ENCODE measurements around the gene SLC22A17. TPM values are rescaled to one million over a fixed set of nuclear protein-coding genes. Genes with fewer than 3 reads are reported as not detected.

Gene SLC22A17
- total and polyA plus RNA-seq, 2 of the 13 experiments (the other 11 are each of a cell fraction or from before 2014, with no cell fraction given), result 0.95 to 1.1 TPM

DNA sequence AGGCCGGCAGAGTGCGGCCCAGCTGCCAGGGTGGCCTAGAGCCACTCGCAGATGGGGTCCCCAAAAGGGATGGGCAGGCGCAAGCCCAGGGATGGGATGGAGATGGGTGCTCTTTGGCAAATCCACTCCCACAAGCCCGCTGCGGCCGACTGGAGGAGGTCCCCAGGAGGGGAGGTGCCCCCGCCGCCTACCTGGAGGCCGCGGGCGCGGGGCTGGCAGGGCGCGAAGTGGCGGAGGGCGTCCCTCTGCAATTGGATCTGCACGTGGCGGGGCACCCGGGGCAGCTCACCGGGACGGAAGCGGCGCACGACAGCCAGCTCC lies 50.8 kb downstream of the SLC22A17 start (continued):
- TF ChIP-seq PRPF4 (IDR thresholded peaks at IDR 0.05; ENCODE audit: low read depth, low read length, poor library complexity, severe bottlenecking), result no peak
- no peak for TF ChIP-seq ZNF816 (CRISPR knock-in tag; IDR thresholded peaks at IDR 0.05; ENCODE audit: borderline replicate concordance)
- TF ChIP-seq ZSCAN9 (CRISPR knock-in tag; IDR thresholded peaks at IDR 0.05; ENCODE audit: borderline replicate concordance), result peak; percentile 93; the same call in 1 of the 2 replicates
- TF ChIP-seq NPAS2 (CRISPR knock-in tag; IDR thresholded peaks at IDR 0.05; ENCODE audit: borderline replicate concordance), result no peak
- no peak for TF ChIP-seq TCF12 (IDR thresholded peaks at IDR 0.05)
- no peak; the same call in none of the 2 replicates for TF ChIP-seq TCF12 (CRISPR knock-in tag; IDR thresholded peaks at IDR 0.05)
- peak; percentile 83; the same call in 1 of the 2 replicates for TF ChIP-seq MTA1 (CRISPR knock-in tag; IDR thresholded peaks at IDR 0.05; ENCODE audit: borderline replicate concordance)
- TF ChIP-seq, protein P1, sequence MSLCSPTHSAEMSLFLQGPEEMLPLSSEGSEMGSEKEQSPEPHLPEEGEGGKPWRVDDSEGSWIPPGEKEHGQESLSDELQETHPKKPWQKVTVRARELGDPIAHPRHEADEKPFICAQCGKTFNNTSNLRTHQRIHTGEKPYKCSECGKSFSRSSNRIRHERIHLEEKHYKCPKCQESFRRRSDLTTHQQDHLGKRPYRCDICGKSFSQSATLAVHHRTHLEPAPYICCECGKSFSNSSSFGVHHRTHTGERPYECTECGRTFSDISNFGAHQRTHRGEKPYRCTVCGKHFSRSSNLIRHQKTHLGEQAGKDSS (CRISPR knock-in tag; IDR thresholded peaks at IDR 0.05; ENCODE audit: borderline replicate concordance, low read depth), result no peak
- TF ChIP-seq, protein P2, sequence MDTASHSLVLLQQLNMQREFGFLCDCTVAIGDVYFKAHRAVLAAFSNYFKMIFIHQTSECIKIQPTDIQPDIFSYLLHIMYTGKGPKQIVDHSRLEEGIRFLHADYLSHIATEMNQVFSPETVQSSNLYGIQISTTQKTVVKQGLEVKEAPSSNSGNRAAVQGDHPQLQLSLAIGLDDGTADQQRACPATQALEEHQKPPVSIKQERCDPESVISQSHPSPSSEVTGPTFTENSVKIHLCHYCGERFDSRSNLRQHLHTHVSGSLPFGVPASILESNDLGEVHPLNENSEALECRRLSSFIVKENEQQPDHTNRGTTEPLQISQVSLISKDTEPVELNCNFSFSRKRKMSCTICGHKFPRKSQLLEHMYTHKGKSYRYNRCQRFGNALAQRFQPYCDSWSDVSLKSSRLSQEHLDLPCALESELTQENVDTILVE (CRISPR knock-in tag; IDR thresholded peaks at IDR 0.05), result peak; percentile 24; the same call in 1 of the 2 replicates
- TF ChIP-seq FOXM1 (CRISPR knock-in tag; IDR thresholded peaks at IDR 0.05), result peak; percentile 44; the same call in 1 of the 2 replicates
- TF ChIP-seq, protein P3, sequence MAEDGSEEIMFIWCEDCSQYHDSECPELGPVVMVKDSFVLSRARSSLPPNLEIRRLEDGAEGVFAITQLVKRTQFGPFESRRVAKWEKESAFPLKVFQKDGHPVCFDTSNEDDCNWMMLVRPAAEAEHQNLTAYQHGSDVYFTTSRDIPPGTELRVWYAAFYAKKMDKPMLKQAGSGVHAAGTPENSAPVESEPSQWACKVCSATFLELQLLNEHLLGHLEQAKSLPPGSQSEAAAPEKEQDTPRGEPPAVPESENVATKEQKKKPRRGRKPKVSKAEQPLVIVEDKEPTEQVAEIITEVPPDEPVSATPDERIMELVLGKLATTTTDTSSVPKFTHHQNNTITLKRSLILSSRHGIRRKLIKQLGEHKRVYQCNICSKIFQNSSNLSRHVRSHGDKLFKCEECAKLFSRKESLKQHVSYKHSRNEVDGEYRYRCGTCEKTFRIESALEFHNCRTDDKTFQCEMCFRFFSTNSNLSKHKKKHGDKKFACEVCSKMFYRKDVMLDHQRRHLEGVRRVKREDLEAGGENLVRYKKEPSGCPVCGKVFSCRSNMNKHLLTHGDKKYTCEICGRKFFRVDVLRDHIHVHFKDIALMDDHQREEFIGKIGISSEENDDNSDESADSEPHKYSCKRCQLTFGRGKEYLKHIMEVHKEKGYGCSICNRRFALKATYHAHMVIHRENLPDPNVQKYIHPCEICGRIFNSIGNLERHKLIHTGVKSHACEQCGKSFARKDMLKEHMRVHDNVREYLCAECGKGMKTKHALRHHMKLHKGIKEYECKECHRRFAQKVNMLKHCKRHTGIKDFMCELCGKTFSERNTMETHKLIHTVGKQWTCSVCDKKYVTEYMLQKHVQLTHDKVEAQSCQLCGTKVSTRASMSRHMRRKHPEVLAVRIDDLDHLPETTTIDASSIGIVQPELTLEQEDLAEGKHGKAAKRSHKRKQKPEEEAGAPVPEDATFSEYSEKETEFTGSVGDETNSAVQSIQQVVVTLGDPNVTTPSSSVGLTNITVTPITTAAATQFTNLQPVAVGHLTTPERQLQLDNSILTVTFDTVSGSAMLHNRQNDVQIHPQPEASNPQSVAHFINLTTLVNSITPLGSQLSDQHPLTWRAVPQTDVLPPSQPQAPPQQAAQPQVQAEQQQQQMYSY (CRISPR knock-in tag; IDR thresholded peaks at IDR 0.05), result peak; percentile 77; the same call in 1 of the 2 replicates
- no peak; the same call in 1 of the 2 replicates for TF ChIP-seq KLF13 (CRISPR knock-in tag; IDR thresholded peaks at IDR 0.05)
- TF ChIP-seq, protein P4, sequence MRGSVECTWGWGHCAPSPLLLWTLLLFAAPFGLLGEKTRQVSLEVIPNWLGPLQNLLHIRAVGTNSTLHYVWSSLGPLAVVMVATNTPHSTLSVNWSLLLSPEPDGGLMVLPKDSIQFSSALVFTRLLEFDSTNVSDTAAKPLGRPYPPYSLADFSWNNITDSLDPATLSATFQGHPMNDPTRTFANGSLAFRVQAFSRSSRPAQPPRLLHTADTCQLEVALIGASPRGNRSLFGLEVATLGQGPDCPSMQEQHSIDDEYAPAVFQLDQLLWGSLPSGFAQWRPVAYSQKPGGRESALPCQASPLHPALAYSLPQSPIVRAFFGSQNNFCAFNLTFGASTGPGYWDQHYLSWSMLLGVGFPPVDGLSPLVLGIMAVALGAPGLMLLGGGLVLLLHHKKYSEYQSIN (CRISPR knock-in tag; IDR thresholded peaks at IDR 0.05; ENCODE audit: borderline replicate concordance), result no peak
- TF ChIP-seq SP5 (CRISPR knock-in tag; IDR thresholded peaks at IDR 0.05; ENCODE audit: borderline replicate concordance, low read depth), result 0 out of 2 replicates have a peak, but pooled peaks have one; percentile 8
- no peak for TF ChIP-seq HOXA3 (CRISPR knock-in tag; IDR thresholded peaks at IDR 0.05)
- no peak for TF ChIP-seq CCDC6 (CRISPR knock-in tag; IDR thresholded peaks at IDR 0.05)
- TF ChIP-seq, protein P5, sequence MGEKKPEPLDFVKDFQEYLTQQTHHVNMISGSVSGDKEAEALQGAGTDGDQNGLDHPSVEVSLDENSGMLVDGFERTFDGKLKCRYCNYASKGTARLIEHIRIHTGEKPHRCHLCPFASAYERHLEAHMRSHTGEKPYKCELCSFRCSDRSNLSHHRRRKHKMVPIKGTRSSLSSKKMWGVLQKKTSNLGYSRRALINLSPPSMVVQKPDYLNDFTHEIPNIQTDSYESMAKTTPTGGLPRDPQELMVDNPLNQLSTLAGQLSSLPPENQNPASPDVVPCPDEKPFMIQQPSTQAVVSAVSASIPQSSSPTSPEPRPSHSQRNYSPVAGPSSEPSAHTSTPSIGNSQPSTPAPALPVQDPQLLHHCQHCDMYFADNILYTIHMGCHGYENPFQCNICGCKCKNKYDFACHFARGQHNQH (CRISPR knock-in tag; IDR thresholded peaks at IDR 0.05), result peak; percentile 95; the same call in 1 of the 2 replicates
- 0 out of 2 replicates have a peak, but pooled peaks have one; percentile 21 for TF ChIP-seq SIN3A (IDR thresholded peaks at IDR 0.05; ENCODE audit: borderline replicate concordance, low read depth, low read length)
- TF ChIP-seq ZSCAN22 (CRISPR knock-in tag; IDR thresholded peaks at IDR 0.05), result peak; percentile 83; the same call in 1 of the 2 replicates
- no peak; the same call in 1 of the 2 replicates for TF ChIP-seq PAX8 (CRISPR knock-in tag; IDR thresholded peaks at IDR 0.05; ENCODE audit: borderline replicate concordance)
- no peak for TF ChIP-seq ATF7 (IDR thresholded peaks at IDR 0.05)
- peak; percentile 67; the same call in 1 of the 2 replicates for TF ChIP-seq ATF7 (CRISPR knock-in tag; IDR thresholded peaks at IDR 0.05)
